Liver (tissue), 9 donors: ENCODE data around the gene DPPA2. TPM values are rescaled to one million over a fixed set of nuclear protein-coding genes. Genes with fewer than 3 reads are reported as not detected.

Source experiments
- DNase-seq: peaks from one replicate; pipeline ENCODE4 v3.0.0-alpha.2; 2017; ENCODE audit warnings: low spot score
- H3K27ac ChIP-seq, 2 donors: one replicate each; pipeline ENCODE4 v1.7.0; 2013; ENCODE audit warnings: inconsistent platforms in 2 of 2, low read length in 2 of 2, control low read depth in 1 of 2, low read depth in 1 of 2, mild to moderate bottlenecking in 1 of 2
- H3K27me3 ChIP-seq, 4 donors: one replicate each; pipeline versions ENCODE4 v1.6.1 to v1.7.0; 2013; ENCODE audit warnings: low read length in 3 of 4, inconsistent platforms in 1 of 4, mild to moderate bottlenecking in 1 of 4, moderate library complexity in 1 of 4; ENCODE audit not compliant: control insufficient read depth in 4 of 4, insufficient read depth in 4 of 4
- H3K36me3 ChIP-seq, 4 donors: one replicate each; pipeline versions ENCODE4 v1.6.1 to v1.7.0; 2013; ENCODE audit warnings: low read length in 3 of 4, mild to moderate bottlenecking in 3 of 4, low read depth in 1 of 4, moderate library complexity in 1 of 4; ENCODE audit not compliant: control insufficient read depth in 4 of 4, insufficient read depth in 3 of 4
- H3K4me1 ChIP-seq, 4 donors: one replicate each; pipeline versions ENCODE4 v1.6.1 to v1.7.0; 2013; ENCODE audit warnings: low read length in 3 of 4, mild to moderate bottlenecking in 3 of 4, moderate library complexity in 1 of 4; ENCODE audit not compliant: control insufficient read depth in 4 of 4, insufficient read depth in 4 of 4
- H3K4me3 ChIP-seq, 3 donors: one replicate each; pipeline versions ENCODE4 v1.6.1 to v1.7.0; 2013; ENCODE audit warnings: low read length in 3 of 3, control low read depth in 1 of 3, low read depth in 1 of 3, mild to moderate bottlenecking in 1 of 3
- H3K9ac ChIP-seq, 2 donors: one replicate each; pipeline ENCODE4 v1.7.0; 2013; ENCODE audit warnings: low read length in 2 of 2, mild to moderate bottlenecking in 2 of 2, moderate library complexity in 2 of 2, control low read depth in 1 of 2, low read depth in 1 of 2
- H3K9me3 ChIP-seq, 4 donors: one replicate each; pipeline versions ENCODE4 v1.6.1 to v1.7.0; 2013; ENCODE audit warnings: low read length in 3 of 4; ENCODE audit not compliant: control insufficient read depth in 4 of 4
- CTCF ChIP-seq: fragments of 150-350 bp; IDR thresholded peaks from 2 replicates; pipeline ENCODE4 v1.5.1; 2017; ENCODE audit warnings: improper control_type of control experiment, low read depth, low read length; ENCODE audit not compliant: missing input control
- EGR1 ChIP-seq, 2 donors: IDR thresholded peaks; 2 replicates each; pipeline ENCODE4 v1.6.1; 2016 to 2018; ENCODE audit warnings: antibody characterized with exemption in 2 of 2, low read depth in 2 of 2
- FOXA1 ChIP-seq: IDR thresholded peaks from 2 replicates; pipeline ENCODE4 v1.6.1; 2016; ENCODE audit warnings: antibody characterized with exemption
- FOXA2 ChIP-seq: IDR thresholded peaks from 2 replicates; pipeline ENCODE4 v1.6.1; 2016; ENCODE audit warnings: antibody characterized with exemption
- HNF4G ChIP-seq: IDR thresholded peaks from 2 replicates; pipeline ENCODE4 v1.6.1; 2016; ENCODE audit warnings: antibody characterized with exemption
- JUND ChIP-seq, 2 donors: IDR thresholded peaks; 2 replicates each; pipeline ENCODE4 v1.6.1; 2016; ENCODE audit warnings: antibody characterized with exemption in 2 of 2
- MAX ChIP-seq: IDR thresholded peaks from 2 replicates; pipeline ENCODE4 v1.6.1; 2016; ENCODE audit warnings: antibody characterized with exemption
- NR2F2 ChIP-seq: IDR thresholded peaks from 2 replicates; pipeline ENCODE4 v1.6.1; 2016; ENCODE audit warnings: antibody characterized with exemption
- RAD21 ChIP-seq, 2 donors: IDR thresholded peaks; 2 replicates each; pipeline ENCODE4 v1.6.1; 2016; ENCODE audit warnings: antibody characterized with exemption in 2 of 2, mild to moderate bottlenecking in 2 of 2
- RXRA ChIP-seq, 2 donors: IDR thresholded peaks; 2 replicates each; pipeline ENCODE4 v1.6.1; 2017 to 2018; ENCODE audit warnings: antibody characterized with exemption in 2 of 2, mild to moderate bottlenecking in 1 of 2
- SP1 ChIP-seq: IDR thresholded peaks from 2 replicates; pipeline ENCODE4 v1.6.1; 2018; ENCODE audit warnings: antibody characterized with exemption, mild to moderate bottlenecking
- TAF1 ChIP-seq: conservative IDR thresholded peaks from 2 replicates; pipeline ENCODE4 v1.6.1; 2016; ENCODE audit warnings: antibody characterized with exemption, mild to moderate bottlenecking
- YY1 ChIP-seq: IDR thresholded peaks from 2 replicates; pipeline ENCODE4 v1.6.1; 2016; ENCODE audit warnings: antibody characterized with exemption, mild to moderate bottlenecking
- ZBTB33 ChIP-seq: IDR thresholded peaks from 2 replicates; pipeline ENCODE4 v1.6.1; 2016; ENCODE audit warnings: antibody characterized with exemption
- whole genome bisulfite sequencing: extraction: QIAGEN DNeasy Blood & Tissue Kit; methylation state at CpG from one replicate; pipeline ENCODE4 v1.1.7; 2013; 5-methylcytosine and 5-hydroxymethylcytosine counted together
- polyA plus RNA-seq, 2 donors: library from polyadenylated mRNA; stranded (reverse) in 1 of 2; unstranded in 1 of 2; fragments of 200-250 nt in 1 of 2; fragments of >200 nt in 1 of 2; fragmentation: Nextera tagmentation in 1 of 2; extraction: Ambion mirVana in 1 of 2; gene quantifications; one replicate each; pipeline versions ENCODE4 v1.2.1 to v1.2.3, GENCODE V29; 2013 to 2015
- total RNA-seq, 2 donors: library from RNA; depleted of rRNA; stranded (reverse); fragments of >200 nt; gene quantifications; one replicate each; pipeline ENCODE4 v1.2.3, GENCODE V29; 2014
- TF ChIP-seq, protein P1 (sequence below): IDR thresholded peaks from 2 replicates; pipeline ENCODE4 v1.6.1; 2016; ENCODE audit warnings: antibody characterized with exemption
- donor health status: healthy.
- donor health status: healthy.
- donor health status: healthy.
- donor health status: healthy.
- donor health status: healthy.

Gene DPPA2
- total and polyA plus RNA-seq, 4 donors = not detected

DNA sequence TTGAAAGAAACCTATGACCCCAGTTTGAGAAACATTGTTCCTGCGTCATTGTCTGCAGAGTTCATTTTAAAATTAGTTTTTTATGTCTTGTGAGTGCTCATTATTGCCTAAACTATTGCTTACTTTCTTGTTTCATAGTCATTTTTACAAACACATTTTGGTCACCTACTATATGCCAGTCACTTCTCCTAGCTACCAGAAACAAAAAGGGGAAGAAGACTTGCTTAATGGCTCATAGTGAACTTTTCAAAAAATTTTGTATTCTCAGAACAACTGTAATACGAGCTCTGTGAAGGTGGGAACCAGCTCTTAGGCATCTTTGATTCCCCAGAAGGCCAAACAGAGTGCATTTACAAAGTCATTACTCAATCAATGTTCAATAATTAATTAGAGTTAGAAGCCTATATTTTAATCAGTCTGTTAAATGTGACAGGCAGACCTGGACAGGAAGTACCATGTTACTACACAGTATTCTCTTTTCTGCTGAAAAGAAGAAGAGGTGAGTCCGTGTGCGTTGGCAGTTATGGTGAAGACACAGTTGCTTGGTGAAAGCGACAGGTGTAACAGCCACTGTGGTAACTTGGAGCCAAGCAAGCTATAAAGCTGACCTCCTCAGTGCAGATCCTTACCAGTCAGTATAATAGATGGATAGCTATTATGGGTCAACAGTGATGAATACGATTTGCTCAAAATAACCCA lies 46.6 kb downstream of the DPPA2 start:
- 86% methylated on average over 6 of the region's 6 CpGs for WGBS
- no peaks in the 10 kb centered on the region for H3K9me3 ChIP-seq
- H3K4me3 ChIP-seq = no peak overlapping the region
- TF ChIP-seq SP1 = no peak
- no peak for TF ChIP-seq YY1
- TF ChIP-seq RXRA (IDR thresholded peaks at IDR 0.05) = no peak
- TF ChIP-seq FOXA2 = no peak
- TF ChIP-seq, protein P1, sequence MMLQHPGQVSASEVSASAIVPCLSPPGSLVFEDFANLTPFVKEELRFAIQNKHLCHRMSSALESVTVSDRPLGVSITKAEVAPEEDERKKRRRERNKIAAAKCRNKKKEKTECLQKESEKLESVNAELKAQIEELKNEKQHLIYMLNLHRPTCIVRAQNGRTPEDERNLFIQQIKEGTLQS = no peak
- no peak for TF ChIP-seq RAD21 (IDR thresholded peaks at IDR 0.05)
- TF ChIP-seq JUND (IDR thresholded peaks at IDR 0.05) = no peak
- no peak for TF ChIP-seq ZBTB33
- TF ChIP-seq NR2F2 = no peak
- no peak for TF ChIP-seq MAX
- TF ChIP-seq HNF4G = no peak
- TF ChIP-seq TAF1 = no peak
- TF ChIP-seq EGR1 (IDR thresholded peaks at IDR 0.05; ENCODE audit: low read depth in 2 of 2) = no peak
- H3K36me3 ChIP-seq = no peaks in the 10 kb centered on the region
- H3K27ac ChIP-seq = no peak overlapping the region
- no peak for DNase-seq
- H3K4me1 ChIP-seq = no peaks in the 10 kb centered on the region
- H3K9ac ChIP-seq = no peak overlapping the region
- H3K27me3 ChIP-seq = no peaks in the 10 kb centered on the region

- no peak for DNase-seq
- Histone ChIP-seq H3K27me3 (no peaks in the 10 kb centered on the region), H3K9me3 (no peaks in the 10 kb centered on the region), H3K4me3 (no peak overlapping the region), H3K9ac (no peak overlapping the region), H3K36me3 (no peaks in the 10 kb centered on the region), H3K27ac (no peak overlapping the region), H3K4me1 (no peaks in the 10 kb centered on the region)
- WGBS = 99% methylated on average over 1 of the region's 1 CpG
- TF ChIP-seq MAX (no peak), FOXA1 (no peak), RXRA (IDR thresholded peaks at IDR 0.05) (no peak), TAF1 (no peak), CTCF (no peak), EGR1 (IDR thresholded peaks at IDR 0.05; ENCODE audit: low read depth in 2 of 2) (no peak), HNF4G (no peak)
- TF ChIP-seq, protein P1 = no peak
Measured at GRCh38 chr3:109268181-109268580, 48.1 kb downstream of the DPPA2 start.
